GM19455 (cell line): ENCODE data around the gene ARHGEF4.

Experiments used
- ATAC-seq: cut with Tn5 transposase; IDR thresholded peaks from one replicate; pipeline ENCODE4 v1.9.1; 2021; ENCODE audit not compliant: unreplicated experiment

ARHGEF4 gene

GRCh38 chr2:130849896-130850787 is 13.4 kb downstream of the ARHGEF4 start:
- ATAC-seq = no peak

GRCh38 chr2:130850788-130851623 is 14.3 kb downstream of the ARHGEF4 start:
- no peak for ATAC-seq

- ATAC-seq = no peak
Measured at GRCh38 chr2:130851624-130852382, 15.1 kb downstream of the ARHGEF4 start.

GRCh38 chr2:130852521-130853115 is 15.9 kb downstream of the ARHGEF4 start:
- ATAC-seq = no peak

GRCh38 chr2:130853391-130853790 is 16.7 kb downstream of the ARHGEF4 start:
- no peak for ATAC-seq

GRCh38 chr2:130854301-130854700 is 17.6 kb downstream of the ARHGEF4 start:
- ATAC-seq = no peak

GRCh38 chr2:130864830-130865800 is 28.4 kb downstream of the ARHGEF4 start:
- ATAC-seq = no peak

- ATAC-seq = no peak
Measured at GRCh38 chr2:130869441-130870160, 32.9 kb downstream of the ARHGEF4 start.

GRCh38 chr2:130870161-130870485 is 33.4 kb downstream of the ARHGEF4 start:
- no peak for ATAC-seq

- no peak for ATAC-seq
Measured at GRCh38 chr2:130870779-130871178, 34.1 kb downstream of the ARHGEF4 start.

GRCh38 chr2:130871843-130872740 is 35.4 kb downstream of the ARHGEF4 start:
- no peak for ATAC-seq

GRCh38 chr2:130872741-130873125 is 36.0 kb downstream of the ARHGEF4 start:
- ATAC-seq = no peak

GRCh38 chr2:130873700-130874346 is 37.1 kb downstream of the ARHGEF4 start:
- peak; percentile 80 for ATAC-seq

- ATAC-seq = no peak
Measured at GRCh38 chr2:130874512-130874911, 37.8 kb downstream of the ARHGEF4 start.

GRCh38 chr2:130875935-130876334 is 39.2 kb downstream of the ARHGEF4 start:
- no peak for ATAC-seq

- no peak for ATAC-seq
Measured at GRCh38 chr2:130877258-130877657, 40.5 kb downstream of the ARHGEF4 start.

GRCh38 chr2:130878316-130878715 is 41.6 kb downstream of the ARHGEF4 start:
- ATAC-seq = no peak

GRCh38 chr2:130878933-130879332 is 42.2 kb downstream of the ARHGEF4 start:
- ATAC-seq = no peak
